ENCODE measurements around the gene ACOT8.

DNA sequence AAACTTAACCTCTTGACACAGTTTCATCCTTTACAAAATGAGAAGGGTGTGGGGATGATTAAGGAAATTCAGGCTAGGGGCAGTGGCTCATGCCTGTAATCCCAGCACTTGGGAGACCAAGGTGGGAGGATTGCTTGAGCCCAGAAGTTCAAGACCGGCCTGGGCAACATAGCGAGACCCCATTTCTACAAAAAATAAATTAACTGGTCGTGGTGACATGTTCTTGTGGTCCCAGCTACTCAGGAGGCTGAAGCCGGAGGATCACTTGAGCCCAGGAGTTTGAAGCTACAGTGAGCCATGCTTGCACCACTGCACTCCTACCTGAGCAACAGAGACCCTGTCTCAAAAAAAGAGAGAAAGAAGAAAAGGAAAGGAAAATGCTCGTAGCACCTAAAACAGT, 9.3 kb upstream of the ACOT8 start:
- no peak for TF ChIP-seq HOXB13 (CRISPR knock-in tag; IDR thresholded peaks at IDR 0.05; ENCODE audit: low read depth)
- TF ChIP-seq, protein P1, sequence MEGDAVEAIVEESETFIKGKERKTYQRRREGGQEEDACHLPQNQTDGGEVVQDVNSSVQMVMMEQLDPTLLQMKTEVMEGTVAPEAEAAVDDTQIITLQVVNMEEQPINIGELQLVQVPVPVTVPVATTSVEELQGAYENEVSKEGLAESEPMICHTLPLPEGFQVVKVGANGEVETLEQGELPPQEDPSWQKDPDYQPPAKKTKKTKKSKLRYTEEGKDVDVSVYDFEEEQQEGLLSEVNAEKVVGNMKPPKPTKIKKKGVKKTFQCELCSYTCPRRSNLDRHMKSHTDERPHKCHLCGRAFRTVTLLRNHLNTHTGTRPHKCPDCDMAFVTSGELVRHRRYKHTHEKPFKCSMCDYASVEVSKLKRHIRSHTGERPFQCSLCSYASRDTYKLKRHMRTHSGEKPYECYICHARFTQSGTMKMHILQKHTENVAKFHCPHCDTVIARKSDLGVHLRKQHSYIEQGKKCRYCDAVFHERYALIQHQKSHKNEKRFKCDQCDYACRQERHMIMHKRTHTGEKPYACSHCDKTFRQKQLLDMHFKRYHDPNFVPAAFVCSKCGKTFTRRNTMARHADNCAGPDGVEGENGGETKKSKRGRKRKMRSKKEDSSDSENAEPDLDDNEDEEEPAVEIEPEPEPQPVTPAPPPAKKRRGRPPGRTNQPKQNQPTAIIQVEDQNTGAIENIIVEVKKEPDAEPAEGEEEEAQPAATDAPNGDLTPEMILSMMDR (IDR thresholded peaks at IDR 0.05) = no peak
- TF ChIP-seq, protein P2, sequence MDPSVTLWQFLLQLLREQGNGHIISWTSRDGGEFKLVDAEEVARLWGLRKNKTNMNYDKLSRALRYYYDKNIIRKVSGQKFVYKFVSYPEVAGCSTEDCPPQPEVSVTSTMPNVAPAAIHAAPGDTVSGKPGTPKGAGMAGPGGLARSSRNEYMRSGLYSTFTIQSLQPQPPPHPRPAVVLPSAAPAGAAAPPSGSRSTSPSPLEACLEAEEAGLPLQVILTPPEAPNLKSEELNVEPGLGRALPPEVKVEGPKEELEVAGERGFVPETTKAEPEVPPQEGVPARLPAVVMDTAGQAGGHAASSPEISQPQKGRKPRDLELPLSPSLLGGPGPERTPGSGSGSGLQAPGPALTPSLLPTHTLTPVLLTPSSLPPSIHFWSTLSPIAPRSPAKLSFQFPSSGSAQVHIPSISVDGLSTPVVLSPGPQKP (IDR thresholded peaks at IDR 0.05; ENCODE audit: low read depth, low read length) = no peak
- no peak for TF ChIP-seq RAD21 (conservative IDR thresholded peaks at IDR 0.05 in 1 of 2, IDR thresholded peaks at IDR 0.05 in 1 of 2)
- TF ChIP-seq CEBPB (IDR thresholded peaks at IDR 0.05) = no peak
- TF ChIP-seq RFX5 (IDR thresholded peaks at IDR 0.05) = no peak
- no peak for TF ChIP-seq SMC3 (IDR thresholded peaks at IDR 0.05)
- no peak for TF ChIP-seq POLR2A (IDR thresholded peaks at IDR 0.05; ENCODE audit: low read length)
- TF ChIP-seq, protein P3, sequence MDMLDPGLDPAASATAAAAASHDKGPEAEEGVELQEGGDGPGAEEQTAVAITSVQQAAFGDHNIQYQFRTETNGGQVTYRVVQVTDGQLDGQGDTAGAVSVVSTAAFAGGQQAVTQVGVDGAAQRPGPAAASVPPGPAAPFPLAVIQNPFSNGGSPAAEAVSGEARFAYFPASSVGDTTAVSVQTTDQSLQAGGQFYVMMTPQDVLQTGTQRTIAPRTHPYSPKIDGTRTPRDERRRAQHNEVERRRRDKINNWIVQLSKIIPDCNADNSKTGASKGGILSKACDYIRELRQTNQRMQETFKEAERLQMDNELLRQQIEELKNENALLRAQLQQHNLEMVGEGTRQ (IDR thresholded peaks at IDR 0.05) = no peak
- TF ChIP-seq, protein P4, sequence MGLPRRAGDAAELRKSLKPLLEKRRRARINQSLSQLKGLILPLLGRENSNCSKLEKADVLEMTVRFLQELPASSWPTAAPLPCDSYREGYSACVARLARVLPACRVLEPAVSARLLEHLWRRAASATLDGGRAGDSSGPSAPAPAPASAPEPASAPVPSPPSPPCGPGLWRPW (IDR thresholded peaks at IDR 0.05) = no peak
- TF ChIP-seq BHLHE40 (IDR thresholded peaks at IDR 0.05; ENCODE audit: low read depth, low read length) = no peak
- TF ChIP-seq MYC (IDR thresholded peaks at IDR 0.05; ENCODE audit: borderline replicate concordance, low read length) = no peak

All from A549 (cell line).